ENCODE measurements around the gene DOK1.

- no peak for TF ChIP-seq CTCF (IDR thresholded peaks at IDR 0.05)
- no peak for TF ChIP-seq POLR2A (IDR thresholded peaks at IDR 0.05)
Observed at GRCh38 chr2:74593826-74594772, 39.6 kb downstream of the DOK1 start.

All from Peyer's patch (tissue), 4 donors.